NK-92 (cell line): ENCODE data around the gene TAS2R19.

Experiments
- DNase-seq: peaks from one replicate; lab custom pipeline; 2025; ENCODE audit not compliant: unreplicated experiment; lab: John Stamatoyannopoulos, UW

The TAS2R19 gene

GRCh38 chr12:10994307-10994706 lies 28.1 kb downstream of the TAS2R19 start:
- DNase-seq = no peak

DNA sequence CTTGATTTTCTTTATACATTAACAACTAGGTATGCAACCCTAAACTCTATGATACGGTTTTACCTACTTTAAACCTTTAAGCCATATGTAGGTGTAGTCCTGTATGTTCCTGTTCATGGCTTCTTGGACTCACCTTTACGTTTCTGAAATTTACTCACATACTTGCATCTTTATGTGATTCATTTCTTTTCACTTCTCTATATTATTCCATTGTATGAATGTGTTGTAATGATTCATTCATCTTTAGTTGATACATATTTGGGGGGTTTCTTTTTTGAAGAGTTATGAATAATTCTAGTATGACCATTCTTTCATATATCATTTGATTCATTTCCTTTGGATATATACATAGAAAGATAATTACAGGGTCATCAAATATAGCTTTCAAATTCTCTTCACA lies 33.3 kb downstream of the TAS2R19 start:
- DNase-seq = no peak

GRCh38 chr12:10986812-10987211 lies 35.6 kb downstream of the TAS2R19 start, which contains the start of gene TAS2R50:
TAS2R50 (minus strand) TSS chr12:10986912; CDS start chr12:10986860, 52 bp downstream.
- DNase-seq = no peak

DNA sequence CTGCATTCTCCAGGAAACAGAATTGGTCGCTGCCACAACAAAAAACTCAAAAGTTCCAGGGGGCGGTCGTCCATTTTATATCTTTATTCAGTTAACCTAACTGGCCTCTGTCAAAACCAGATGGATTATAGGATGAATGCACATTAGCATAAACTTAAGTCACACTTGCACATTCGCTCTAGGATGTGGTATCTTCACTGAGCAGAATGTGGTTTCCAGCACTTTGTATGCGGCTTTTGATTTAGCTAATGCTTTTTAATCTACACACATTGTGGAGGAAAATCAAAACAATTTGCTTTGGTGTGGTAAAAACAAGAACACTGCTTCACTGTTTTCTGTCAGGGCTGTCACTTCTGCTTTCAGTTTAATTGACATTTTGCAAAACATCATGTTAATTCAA lies 40.2 kb downstream of the TAS2R19 start:
- no peak for DNase-seq

- DNase-seq = no peak
Measured at GRCh38 chr12:10974965-10975364, 47.5 kb downstream of the TAS2R19 start.
